A549 (cell line): ENCODE results near the gene LAMB3.

Source experiments
- ATOH8 ChIP-seq: fragments of 250-450 bp; sonication (Bioruptor Pico); IDR thresholded peaks from 2 replicates; pipeline ENCODE4 v1.5.0; 2020; ENCODE audit warnings: low read depth, mild to moderate bottlenecking, moderate library complexity
- CTCF ChIP-seq: fragments of >200 bp; sonication (Bioruptor Twin); formaldehyde crosslinking; IDR thresholded peaks from 3 replicates; pipeline ENCODE4 v1.5.1; 2016
- EP300 ChIP-seq, 2 experiments: fragments of >200 bp; sonication (Bioruptor Twin); formaldehyde crosslinking; IDR thresholded peaks; 2 replicates in 1 of 2; 3 replicates in 1 of 2; pipeline ENCODE4 v1.6.1; 2016 to 2017
- HMGXB4 ChIP-seq: fragments of 250-450 bp; sonication (Bioruptor Pico); IDR thresholded peaks from 2 replicates; pipeline ENCODE4 v1.5.0; 2021; ENCODE audit warnings: mild to moderate bottlenecking, moderate library complexity, borderline replicate concordance
- JUNB ChIP-seq: fragments of >200 bp; sonication (Bioruptor Twin); formaldehyde crosslinking; IDR thresholded peaks from 2 replicates; pipeline ENCODE4 v1.6.1; 2016
- MAX ChIP-seq: IDR thresholded peaks from 2 replicates; pipeline ENCODE4 v1.6.1; 2012
- POLR2A ChIP-seq: IDR thresholded peaks from 2 replicates; pipeline ENCODE4 v1.6.1; 2012; ENCODE audit warnings: mild to moderate bottlenecking, low read length
- RAD21 ChIP-seq, 2 experiments: fragments of >200 bp in 1 of 2; sonication (Bioruptor Twin) in 1 of 2; formaldehyde crosslinking in 1 of 2; IDR thresholded peaks in 1 of 2; conservative IDR thresholded peaks in 1 of 2; 2 replicates in 1 of 2; 3 replicates in 1 of 2; pipeline ENCODE4 v1.6.1; 2012 to 2018; ENCODE audit warnings: inconsistent platforms in 1 of 2

- TF ChIP-seq JUNB (no peak), POLR2A (no peak), HMGXB4 (CRISPR knock-in tag) (no peak), RAD21 (conservative IDR thresholded peaks at IDR 0.05 in 1 of 2, IDR thresholded peaks at IDR 0.05 in 1 of 2) (no peak), CTCF (no peak), MAX (no peak), EP300 (IDR thresholded peaks at IDR 0.05) (no peak), ATOH8 (no peak)
Observed at GRCh38 chr1:209628618-209629299, 23.5 kb downstream of the LAMB3 start.
